ENCODE measurements around the gene MKNK1.
A peak's percentile ranks its signal among the peaks of the same experiment; 100 is the strongest.

The MKNK1 gene

GRCh38 chr1:46557403-46557802 lies 46.7 kb downstream of the MKNK1 start:
- DNase-seq, result no peak

GRCh38 chr1:46556822-46557221 lies 47.2 kb downstream of the MKNK1 start:
- DNase-seq, result peak; percentile 39

- no peak for DNase-seq
These were observed 48.0 kb downstream of the MKNK1 start for GRCh38 chr1:46555826-46556619.

- no peak for DNase-seq
These were observed 49.3 kb downstream of the MKNK1 start for GRCh38 chr1:46554597-46555381.

GRCh38 chr1:46554236-46554596 lies 49.9 kb downstream of the MKNK1 start:
- no peak for DNase-seq

GRCh38 chr1:46553506-46553905 lies 50.6 kb downstream of the MKNK1 start:
- no peak for DNase-seq

- DNase-seq, result no peak
These were observed 51.5 kb downstream of the MKNK1 start for GRCh38 chr1:46552357-46553237.

- no peak for DNase-seq
These were observed 52.4 kb downstream of the MKNK1 start, which contains the start of gene KNCN for GRCh38 chr1:46551597-46552095. Gene KNCN (minus strand): TSS chr1:46551647. CDS start chr1:46551215, 432 bp downstream.

- DNase-seq, result no peak
These were observed 53.3 kb downstream of the MKNK1 start for GRCh38 chr1:46550751-46551231.

- DNase-seq, result no peak
These were observed 54.1 kb downstream of the MKNK1 start for GRCh38 chr1:46549697-46550681.

- no peak for DNase-seq
These were observed 56.3 kb downstream of the MKNK1 start for GRCh38 chr1:46547481-46548383.

- no peak for DNase-seq
These were observed 57.9 kb downstream of the MKNK1 start for GRCh38 chr1:46546210-46546609.

- no peak for DNase-seq
These were observed 58.3 kb downstream of the MKNK1 start for GRCh38 chr1:46545784-46546183.

- no peak for DNase-seq
These were observed 59.4 kb downstream of the MKNK1 start for GRCh38 chr1:46544561-46545240.

GRCh38 chr1:46543761-46544560 lies 60.1 kb downstream of the MKNK1 start:
- DNase-seq, result no peak

- no peak for DNase-seq
These were observed 60.7 kb downstream of the MKNK1 start for GRCh38 chr1:46543382-46543760.

- peak; percentile 85 for DNase-seq
These were observed 64.1 kb downstream of the MKNK1 start for GRCh38 chr1:46539972-46540371.

- no peak for DNase-seq
These were observed 65.9 kb downstream of the MKNK1 start for GRCh38 chr1:46538147-46538546.

GRCh38 chr1:46537651-46538050 lies 66.4 kb downstream of the MKNK1 start:
- no peak for DNase-seq

All from NCI-H226 (cell line).